LoVo (cell line): ENCODE data around the gene TTC39B.
"Not testable (repeated sequence)": the region's sequence is repeated elsewhere in the genome, so short reads cannot be mapped to it uniquely, and the experiment has no call there.

Source experiments
- DNase-seq: peaks from one replicate; pipeline ENCODE4 v3.0.0-alpha.2; 2016; ENCODE audit warnings: low spot score

The TTC39B gene

DNA sequence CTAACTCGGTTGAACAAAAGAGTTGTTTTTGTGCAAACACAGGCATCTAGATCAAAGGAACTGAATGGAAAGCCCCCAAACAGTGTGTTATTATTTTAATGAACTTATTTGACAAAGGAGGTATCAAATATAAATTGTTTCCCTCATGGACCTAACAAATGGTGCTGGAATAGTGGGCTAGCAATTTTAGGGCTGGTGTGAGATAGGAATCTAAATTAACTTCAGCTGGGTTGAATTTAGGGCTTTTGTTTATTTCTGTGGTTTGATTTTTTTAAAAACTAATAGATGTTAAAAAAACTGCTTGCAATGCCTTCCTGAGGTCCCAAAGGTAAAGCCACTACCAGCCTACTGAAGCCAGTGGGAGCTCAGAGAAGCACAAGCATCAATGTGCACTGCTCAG lies 42.1 kb downstream of the TTC39B start:
- no peak for DNase-seq

DNA sequence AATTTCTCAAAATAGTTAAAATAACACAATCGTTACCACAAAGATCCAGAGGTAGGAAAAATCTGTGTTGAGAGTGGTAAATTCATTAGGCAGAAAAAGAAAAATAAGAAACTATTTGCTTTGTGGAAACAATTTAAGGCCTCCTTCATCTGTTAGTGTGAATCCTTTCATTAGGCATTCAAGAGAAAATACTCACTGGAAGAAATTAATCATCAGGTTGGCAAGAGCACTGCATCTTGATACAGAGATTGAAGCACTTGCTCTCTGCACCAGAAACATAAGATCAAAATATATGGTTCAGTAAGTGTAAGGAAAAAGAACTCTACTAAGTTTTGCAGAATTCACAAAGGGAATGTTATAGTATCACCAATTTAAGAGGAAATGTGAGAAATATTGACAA lies 44.4 kb downstream of the TTC39B start:
- no peak for DNase-seq

DNA sequence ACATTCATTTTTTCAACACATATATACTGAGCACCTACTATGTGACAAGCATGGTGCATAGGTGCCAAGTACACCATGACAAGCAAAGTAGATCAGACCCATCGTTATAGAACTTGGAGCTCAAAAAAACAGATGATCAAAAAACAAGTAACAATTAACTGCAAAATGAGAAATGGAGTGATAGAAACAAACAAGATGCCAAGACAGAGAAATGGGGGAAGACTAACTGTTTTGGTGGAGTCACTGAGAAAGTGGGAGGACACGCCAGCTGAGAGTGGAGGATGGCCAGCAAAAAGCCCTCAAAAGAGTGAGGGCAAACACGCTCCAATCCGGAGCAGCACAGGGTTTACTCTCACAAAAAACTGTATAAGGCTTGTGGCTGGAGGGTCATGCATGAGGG lies 50.6 kb downstream of the TTC39B start:
- DNase-seq = no peak

DNA sequence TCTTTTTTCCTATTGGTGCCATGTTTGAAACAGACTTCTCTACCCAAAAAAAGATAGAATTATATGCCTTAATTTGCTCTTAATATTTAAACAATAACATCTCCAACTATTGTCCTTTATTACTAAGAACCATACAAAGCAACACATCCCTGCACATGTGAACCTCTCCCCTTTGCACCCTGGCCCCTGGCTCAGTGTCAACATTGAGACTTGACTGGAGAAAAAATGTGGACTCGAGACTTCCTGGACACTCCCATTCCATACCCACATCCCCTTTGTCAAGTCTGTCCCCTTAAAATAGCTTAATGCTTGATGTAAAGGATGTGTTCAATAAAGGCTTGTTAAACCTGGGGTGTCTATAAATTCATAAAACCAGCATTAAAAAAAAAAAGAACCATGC lies 53.2 kb downstream of the TTC39B start:
- DNase-seq = no peak

DNA sequence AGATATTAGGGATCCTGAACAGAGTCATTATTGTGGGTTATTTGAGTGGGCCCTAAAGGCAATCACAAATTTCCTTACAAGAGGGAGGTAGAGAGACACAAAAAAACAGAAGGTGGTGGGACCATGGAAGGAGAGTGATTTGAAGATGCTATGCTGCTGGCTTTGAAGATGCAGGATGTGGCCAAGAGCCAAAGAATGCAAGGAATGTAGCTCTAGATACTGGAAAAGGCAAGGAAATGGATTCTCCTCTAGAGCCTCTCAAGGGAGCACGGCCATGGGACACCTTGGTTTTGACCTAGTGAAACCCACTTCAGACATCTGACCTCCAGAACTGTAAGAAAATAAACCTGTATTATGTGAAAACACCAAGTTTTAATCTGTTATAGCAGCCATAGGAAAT lies 53.8 kb downstream of the TTC39B start:
- peak; percentile 6 for DNase-seq

DNA sequence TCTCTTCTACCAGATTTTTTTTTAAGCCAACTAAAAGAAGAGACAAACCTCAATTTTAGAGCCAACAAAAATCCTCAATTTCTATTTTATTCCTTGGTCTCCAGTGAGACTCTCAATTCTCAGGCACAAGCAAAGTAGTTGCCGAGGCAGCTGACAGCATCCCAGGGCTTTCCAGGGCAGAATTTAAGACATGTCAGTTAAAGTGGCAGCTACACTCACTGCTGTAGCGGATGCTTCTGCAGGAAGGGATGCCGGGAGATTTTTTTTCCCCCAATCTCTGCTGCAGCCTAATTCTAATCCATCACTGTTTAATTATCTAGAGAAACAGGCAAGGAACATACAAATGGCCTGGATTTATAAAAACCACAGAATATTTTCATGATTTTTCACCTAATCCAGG lies 57.0 kb downstream of the TTC39B start:
- DNase-seq = no peak

DNA sequence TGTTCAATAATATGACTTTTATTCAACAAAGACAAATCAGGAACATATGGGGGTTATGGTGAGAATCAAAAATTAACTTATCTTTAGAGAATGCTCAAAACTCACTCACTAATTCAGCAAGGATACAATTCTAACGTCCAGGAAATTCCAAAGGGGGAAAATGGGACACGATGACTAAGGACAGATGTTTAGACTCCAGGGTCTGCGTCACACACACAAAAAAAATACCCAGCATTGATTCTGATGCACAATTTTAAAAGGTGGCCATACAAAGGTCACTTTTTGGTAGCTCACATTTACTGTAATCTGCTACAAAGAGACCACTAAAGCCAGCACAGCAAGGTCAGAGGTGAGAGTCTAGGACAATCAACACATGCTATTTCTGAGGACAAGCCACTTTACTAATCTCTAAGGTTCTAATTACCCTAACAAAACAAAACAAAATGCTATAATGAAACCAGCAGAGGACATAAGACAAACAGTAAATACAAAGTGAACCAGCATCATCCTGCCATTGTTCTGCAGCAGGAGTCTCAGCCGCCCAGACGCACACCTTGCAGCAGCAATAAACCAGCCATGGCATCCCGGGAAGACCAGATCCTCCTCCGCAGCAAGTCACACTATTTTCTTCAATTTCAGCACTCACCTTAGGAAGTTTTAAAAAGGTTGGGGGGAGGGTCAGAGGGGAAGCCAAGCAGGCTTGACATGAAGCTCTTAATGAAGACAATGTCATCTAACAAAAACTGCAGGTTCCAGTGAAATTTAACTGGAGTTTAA lies 57.8 kb downstream of the TTC39B start:
- DNase-seq = no peak

DNA sequence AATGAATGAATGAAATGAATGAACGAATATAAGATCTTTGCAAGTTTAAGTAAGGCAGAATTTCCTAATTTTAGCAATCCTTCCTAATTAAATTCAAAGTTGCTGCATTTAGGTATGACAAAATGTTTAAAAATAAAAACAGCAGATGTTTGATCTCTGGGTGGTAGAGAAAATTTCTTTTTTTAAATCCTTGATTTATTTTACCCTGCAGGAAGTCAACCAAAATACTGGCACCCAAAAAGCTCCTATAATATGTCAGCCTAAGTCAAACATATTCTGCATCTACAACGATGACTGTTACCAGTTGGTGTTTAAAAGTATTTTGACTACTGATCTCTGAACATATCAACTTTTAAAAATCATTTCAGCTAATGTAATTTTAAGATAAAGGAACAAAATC lies 58.4 kb downstream of the TTC39B start:
- DNase-seq = no peak

DNA sequence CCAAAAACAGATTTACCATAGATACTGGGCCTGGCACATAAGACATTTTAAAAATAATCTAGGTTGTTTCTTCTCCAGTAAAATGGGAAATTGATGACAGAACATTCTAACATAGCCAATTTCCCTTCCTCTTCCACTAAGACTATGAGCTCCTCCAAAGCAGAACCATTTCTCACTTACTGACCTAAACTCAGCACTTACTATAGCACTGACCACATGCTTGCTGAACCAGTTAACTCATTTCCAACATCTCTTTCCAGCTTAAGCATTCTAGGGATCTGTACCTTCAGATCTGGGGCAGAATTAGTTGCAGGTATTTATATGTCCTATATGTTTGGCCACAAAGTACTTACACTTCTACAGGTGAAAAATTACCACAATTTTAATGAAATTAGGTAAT lies 58.9 kb downstream of the TTC39B start:
- DNase-seq = no peak

DNA sequence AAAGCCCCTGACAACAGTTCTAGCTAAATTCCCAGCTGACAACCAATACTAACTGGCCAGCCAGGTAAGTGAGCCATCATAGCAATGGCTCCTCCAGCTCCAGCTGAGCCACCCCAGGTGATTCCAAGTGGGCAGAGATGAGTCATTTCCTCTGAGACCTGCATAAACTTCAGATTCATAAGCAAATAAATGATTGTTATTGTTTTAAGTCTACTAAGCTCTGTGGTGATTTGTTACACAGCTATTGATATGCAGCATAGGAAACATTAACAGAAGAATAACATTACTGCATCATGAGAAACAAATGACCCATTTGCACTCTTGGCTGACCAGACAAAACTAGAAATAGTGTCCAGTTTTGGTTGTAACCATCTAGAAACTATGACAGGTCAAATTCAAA lies 60.3 kb downstream of the TTC39B start:
- DNase-seq = no peak

DNA sequence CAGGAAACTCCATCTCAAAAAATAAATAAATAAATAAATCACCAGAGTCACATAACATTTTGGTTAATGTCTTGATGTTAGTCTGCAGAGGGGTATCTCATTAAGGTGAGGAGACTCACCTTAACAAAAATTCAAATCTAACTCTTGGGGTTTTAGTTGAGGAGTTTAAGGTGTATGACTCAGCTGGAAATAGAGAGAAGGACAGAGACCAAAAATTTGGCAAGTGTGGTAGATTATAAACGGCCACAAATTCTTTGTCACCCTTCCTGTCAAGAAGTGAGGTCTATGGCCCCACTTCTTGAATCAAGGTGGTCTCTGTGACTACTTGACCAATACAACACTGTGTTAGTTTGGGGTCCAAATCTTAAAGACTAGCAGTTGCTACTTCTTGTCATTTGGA lies 60.8 kb downstream of the TTC39B start:
- no peak for DNase-seq

DNA sequence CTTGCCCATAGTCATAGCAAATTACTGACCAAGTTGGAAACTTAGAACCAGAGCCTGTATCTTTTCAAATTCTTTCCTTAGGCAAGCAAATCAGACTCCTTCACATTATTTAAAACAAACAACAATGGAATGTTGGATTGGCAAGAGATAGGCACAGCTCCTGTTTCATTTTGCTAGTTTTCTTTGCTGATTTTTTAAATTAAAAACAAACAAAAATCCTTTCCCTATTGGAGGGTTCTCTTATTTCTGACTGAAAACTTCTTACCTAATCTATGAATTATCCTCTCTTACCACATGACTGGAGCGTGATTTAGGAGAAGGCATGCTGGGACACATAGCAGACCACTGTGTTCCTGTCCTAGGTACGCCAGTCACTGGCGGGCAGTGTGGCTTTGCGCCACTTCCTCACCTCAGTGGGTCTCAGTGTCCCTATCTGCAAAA lies 63.0 kb downstream of the TTC39B start:
- no peak for DNase-seq

DNA sequence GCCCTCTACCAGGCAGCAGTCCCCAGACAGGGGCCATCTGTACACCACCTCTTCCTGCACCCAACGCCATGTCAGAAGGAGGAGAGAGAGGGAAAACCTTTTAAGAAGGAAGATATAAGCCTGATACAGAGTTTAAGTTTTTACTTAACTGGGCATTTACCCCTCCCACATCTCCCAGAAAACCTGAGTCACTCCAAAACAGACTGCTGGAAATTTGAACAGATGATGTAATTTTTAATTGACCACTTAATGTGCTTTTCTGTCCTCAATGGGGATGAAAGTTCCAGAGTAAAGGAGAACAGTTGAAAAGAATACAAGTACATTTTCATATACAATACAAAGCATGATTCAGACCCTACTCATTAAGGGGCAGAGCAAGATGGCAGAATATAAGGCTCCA lies 63.9 kb downstream of the TTC39B start:
- DNase-seq = no peak

DNA sequence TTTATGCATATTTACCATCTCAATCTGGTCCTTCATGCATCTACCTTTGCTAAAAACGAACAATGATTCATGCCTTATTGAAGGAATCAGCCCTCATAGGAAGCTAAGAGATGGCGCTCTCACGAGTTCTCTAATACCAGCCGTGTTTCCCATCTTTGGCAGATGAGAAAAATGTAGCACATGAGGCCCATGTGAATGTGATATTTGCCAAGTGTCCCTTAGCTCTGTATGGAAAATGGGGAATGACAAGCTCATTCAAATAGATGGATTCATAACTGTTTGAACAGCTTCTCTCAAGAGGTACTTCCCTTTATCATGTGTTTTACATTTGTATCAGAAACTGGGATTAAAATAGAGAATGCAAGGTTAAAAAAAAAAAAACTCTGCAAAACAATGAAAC lies 66.1 kb downstream of the TTC39B start:
- DNase-seq = no peak

DNA sequence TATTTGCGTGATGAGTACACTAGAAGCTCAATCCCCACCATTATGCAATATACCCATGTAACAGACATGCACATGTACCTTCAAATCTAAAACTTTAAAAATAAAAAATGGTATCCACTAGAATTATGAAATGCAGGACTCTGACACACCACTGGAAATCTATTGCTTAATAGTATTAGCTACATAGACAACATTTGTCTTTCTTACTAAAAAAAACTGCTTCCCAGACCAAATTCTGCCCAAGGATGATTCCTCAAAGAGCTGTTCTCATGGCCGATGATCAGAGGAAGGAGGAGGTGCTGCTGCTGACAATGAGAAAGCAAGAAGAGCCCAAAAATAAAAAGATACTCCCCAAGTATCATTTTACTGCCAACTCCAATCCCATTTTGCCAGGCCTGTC lies 67.2 kb downstream of the TTC39B start:
- DNase-seq = no peak

DNA sequence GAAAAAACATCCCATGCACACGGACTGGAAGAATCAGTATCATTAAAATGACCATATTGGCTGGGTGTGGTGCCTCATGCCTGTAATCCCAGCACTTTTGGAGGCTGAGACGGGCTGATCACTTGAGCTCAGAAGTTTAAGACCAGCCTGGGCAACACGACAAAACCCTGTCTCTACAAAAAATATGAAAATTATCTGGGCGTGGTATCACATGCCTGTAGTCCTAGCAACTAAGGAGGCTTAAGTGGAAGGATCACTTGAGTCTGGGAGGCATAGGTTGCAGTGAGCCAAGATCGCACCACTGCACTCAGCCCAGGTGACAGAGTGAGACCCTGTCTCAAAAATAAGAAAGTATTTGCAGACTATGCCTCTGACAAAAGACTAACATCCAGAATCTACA lies 68.4 kb downstream of the TTC39B start:
- DNase-seq = no peak

DNA sequence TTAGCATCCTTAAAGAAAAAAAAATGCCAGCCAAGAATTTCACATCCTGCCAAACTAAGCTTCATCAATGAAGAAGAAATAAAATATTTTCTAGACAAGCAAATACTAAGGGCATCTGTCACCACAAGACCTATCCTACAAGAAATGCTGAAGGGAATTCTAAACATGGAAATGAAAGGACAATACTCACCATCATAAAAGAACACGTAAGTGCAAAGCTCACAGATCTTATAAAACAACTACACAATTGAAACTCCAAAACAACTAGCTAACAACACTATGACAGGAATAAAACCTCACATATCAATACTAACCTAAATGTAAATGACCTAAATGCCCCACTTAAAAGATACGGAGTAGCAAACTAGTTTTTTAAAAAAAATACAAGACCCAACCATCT lies 71.4 kb downstream of the TTC39B start:
- no peak for DNase-seq

DNA sequence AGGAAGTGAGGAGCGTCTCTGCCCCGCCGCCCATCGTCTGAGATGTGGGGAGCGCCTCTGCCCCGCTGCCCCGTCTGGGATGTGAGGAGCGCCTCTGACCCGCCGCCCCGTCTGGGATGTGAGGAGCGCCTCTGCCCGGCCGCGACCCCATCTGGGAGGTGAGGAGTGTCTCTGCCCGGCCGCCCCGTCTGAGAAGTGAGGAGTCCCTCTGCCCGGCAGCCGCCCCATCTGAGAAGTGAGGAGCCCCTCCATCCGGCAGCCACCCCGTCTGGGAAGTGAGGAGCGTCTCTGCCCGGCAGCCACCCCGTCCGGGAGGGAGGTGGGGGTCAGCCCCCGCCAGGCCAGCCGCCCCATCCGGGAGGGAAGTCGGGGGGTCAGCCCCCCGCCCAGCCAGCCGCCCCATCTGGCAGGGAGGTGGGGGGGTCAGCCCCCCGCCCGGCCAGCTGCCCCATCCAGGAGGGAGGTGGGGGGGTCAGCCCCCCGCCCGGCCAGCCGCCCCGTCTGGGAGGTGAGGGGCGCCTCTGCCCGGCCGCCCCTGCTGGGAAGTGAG lies 73.0 kb downstream of the TTC39B start:
- DNase-seq = not testable (repeated sequence)

DNA sequence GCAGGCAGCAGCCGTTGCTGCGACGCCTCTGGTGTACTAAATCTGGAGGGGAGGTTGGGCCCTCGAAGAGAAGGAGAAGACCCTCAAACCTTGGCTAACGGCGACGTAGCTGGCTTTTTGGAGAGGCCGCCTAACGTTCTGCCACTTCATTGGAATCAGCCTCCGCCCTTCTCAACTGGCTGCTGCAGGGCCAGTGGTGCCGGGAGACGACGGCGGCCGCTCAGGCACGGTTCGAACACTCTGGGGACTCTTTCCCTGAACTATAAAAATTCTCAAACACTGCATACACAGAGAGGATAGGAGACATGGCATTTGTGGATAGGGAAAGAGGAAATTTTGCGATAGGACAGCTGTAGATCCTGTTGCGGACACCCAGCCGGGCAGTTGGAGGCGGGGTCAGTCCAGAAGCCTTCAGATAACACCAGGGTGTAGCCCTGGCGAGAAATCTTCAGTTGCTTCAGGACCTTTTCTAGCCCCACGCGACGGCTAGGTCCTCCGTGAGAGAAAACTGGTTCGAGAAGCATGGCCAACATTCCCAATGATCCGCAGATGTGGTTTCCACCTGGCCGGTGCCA lies 74.2 kb downstream of the TTC39B start:
- not testable (repeated sequence) for DNase-seq

DNA sequence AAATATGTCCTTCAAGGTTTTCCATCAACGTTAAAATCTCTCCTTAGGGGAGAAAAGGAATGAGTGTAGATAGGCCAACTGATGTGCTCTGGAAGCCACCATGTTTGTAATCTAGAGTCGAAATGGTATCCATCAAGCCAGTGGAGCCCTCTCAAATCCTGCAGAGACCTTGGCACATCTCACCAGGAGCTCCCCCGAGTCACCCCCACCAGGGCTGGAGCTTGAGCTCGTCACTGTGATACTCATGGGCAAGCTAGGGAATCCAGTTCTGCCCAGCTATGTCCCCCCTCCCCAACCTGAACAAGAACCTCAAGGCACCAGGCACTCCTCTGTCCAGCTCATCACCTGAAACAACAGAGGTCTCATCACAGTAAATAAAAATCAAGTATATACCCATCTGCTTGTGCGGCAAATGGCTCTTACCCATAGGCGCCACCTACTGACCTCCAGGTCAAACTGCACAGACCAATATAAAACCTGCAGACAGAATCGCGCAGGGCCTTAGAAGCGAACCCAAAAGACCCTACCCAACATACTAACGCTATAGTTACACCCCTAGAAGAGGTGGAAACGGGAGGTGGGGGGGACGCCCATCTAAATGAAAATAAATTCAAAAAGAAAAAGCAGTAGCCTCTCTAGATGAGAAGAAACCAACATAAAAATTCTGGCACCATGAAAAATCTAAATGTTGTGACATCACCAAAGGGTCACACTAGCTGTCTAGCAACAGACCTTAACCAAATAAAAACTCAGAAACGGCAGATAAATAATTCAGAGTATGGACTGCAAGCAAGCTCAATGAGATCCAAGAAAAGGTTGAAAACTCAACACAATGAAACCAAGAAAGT lies 75.0 kb downstream of the TTC39B start:
- no peak for DNase-seq

DNA sequence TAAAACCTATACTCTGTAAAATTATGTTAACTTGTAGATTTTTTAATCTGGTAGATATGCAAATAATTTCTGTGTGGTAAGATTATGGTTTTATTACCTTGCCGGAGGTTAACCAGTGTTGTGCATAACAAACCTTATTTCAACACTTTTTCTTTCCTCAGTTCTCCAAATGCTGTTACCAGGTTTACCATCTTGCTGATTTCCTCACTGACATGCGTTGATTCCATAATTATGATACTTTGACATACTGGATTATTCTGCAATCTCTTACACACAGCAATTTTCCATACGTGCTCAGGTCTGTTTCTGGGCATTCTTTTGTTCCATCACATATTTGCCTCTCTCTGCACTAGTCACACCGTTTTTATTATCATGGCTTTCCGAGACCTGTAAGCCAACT lies 77.6 kb downstream of the TTC39B start:
- DNase-seq = no peak

DNA sequence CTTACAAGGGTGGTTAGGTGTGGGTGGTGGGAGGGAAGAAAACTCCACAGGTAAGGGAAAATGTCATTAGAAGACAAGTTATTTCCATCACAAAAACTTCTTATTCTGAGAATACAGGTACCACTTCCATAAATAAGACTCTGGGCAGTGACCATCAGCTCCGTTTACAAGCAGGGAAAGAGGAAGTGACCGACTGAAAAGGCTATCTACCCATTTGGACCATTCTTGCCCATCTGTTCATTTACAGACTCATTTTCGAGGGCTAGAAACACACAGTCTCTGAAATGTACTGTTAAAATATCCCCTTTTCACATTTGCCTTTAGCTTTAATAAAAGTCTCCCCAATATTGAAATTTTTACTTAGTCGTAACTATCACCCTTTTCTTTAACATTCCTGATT lies 79.5 kb downstream of the TTC39B start:
- DNase-seq = no peak

DNA sequence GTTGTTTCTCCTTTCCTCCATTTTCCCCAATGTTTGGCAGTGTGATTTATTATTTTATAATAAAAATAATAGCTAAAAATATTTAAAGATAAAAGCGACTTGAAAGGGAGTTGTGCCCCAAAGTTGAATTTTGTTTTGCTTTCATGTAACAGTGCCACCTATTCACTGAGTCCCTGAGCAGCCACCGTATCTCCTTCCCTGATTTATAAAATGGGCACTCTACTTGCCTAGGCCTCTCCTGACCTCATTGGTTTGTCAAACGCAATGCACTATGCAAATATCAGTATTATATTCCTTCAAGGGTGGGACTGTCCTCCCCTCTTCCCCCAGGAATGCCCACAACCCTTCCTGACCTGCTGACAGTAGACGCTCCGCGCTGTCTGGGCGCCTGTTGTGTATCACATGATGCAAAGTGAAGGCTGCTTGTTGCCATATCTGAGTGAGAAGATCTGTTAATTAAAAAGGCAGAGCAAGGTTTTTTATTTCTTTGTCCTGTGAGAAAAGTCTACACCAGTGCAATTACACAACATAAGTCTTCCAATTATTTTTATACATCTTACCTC lies 81.4 kb downstream of the TTC39B start:
- no peak for DNase-seq
